Parathyroid adenoma (tissue), 2 donors: ENCODE data around the gene EFNA5.

Source experiments
- H2AFZ ChIP-seq: fragments of 300-600 bp; sonication (generic); one replicate; pipeline ENCODE4 v1.7.0; 2017; ENCODE audit warnings: antibody characterized with exemption, mild to moderate bottlenecking
- H3K27ac ChIP-seq: fragments of 300-600 bp; sonication (generic); one replicate; pipeline ENCODE4 v1.7.0; 2017
- H3K27me3 ChIP-seq: fragments of 300-600 bp; sonication (generic); one replicate; pipeline ENCODE4 v1.7.0; 2017; ENCODE audit warnings: low read length; ENCODE audit not compliant: control insufficient read depth, insufficient read depth
- H3K36me3 ChIP-seq: fragments of 300-600 bp; sonication (generic); one replicate; pipeline ENCODE4 v1.7.0; 2017; ENCODE audit warnings: low read length; ENCODE audit not compliant: control insufficient read depth, insufficient read depth
- H3K4me1 ChIP-seq: fragments of 300-600 bp; sonication (generic); one replicate; pipeline ENCODE4 v1.7.0; 2017; ENCODE audit warnings: control low read depth
- H3K4me2 ChIP-seq: fragments of 300-600 bp; sonication (generic); one replicate; pipeline ENCODE4 v1.7.0; 2017; ENCODE audit warnings: low read length
- H3K4me3 ChIP-seq: fragments of 300-600 bp; sonication (generic); one replicate; pipeline ENCODE4 v1.7.0; 2017; ENCODE audit warnings: low read depth, low read length
- H3K79me2 ChIP-seq: fragments of 300-600 bp; sonication (generic); one replicate; pipeline ENCODE4 v1.7.0; 2017; ENCODE audit warnings: control low read depth
- H3K9ac ChIP-seq: fragments of 300-600 bp; sonication (generic); one replicate; pipeline ENCODE4 v1.7.0; 2017; ENCODE audit warnings: mild to moderate bottlenecking
- H3K9me3 ChIP-seq: fragments of 300-600 bp; sonication (generic); one replicate; pipeline ENCODE4 v1.7.0; 2017; ENCODE audit warnings: low read length; ENCODE audit not compliant: control insufficient read depth
- TF ChIP-seq, protein P1 (sequence below): fragments of 300-600 bp; sonication (generic); IDR thresholded peaks from one replicate; pipeline ENCODE4 v1.7.0; 2017; ENCODE audit warnings: antibody characterized with exemption, mild to moderate bottlenecking
- donor health status: primary hyperparathyroidism.

Gene EFNA5

DNA sequence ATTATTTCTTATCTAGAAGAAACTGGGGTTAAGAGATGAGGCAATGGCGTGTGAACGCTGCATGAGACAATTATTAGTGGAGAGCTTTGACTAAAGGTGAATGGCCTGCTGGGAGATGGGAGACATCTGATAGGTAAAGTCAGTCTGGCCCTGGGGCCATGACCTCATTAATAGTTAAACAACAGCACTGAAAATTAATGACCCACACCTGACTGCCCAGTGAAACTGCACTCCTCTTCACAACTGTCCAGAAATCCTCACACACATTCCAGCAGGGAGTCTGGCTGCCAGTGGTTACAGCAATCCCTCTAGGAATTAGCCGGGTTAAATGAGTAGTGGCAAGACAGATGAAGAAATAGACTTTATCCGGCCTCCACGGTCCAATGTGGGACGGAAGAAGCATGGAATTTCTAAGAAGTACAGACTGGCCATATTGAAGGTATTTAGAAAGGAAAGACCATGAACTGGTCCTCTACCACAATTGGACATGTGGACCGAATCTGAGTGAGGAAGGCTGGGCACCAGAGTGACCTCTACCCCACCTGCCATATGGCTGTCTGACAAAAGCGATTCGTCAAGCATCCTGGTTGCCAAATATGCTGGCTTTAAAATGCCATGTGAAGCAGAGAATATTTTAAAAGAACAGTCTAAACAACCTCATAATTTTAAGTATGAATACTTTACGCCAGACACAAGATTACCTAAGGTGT lies 138.4 kb downstream of the EFNA5 start:
- no peaks in the 10 kb centered on the region for H3K9me3 ChIP-seq
- TF ChIP-seq, protein P1, sequence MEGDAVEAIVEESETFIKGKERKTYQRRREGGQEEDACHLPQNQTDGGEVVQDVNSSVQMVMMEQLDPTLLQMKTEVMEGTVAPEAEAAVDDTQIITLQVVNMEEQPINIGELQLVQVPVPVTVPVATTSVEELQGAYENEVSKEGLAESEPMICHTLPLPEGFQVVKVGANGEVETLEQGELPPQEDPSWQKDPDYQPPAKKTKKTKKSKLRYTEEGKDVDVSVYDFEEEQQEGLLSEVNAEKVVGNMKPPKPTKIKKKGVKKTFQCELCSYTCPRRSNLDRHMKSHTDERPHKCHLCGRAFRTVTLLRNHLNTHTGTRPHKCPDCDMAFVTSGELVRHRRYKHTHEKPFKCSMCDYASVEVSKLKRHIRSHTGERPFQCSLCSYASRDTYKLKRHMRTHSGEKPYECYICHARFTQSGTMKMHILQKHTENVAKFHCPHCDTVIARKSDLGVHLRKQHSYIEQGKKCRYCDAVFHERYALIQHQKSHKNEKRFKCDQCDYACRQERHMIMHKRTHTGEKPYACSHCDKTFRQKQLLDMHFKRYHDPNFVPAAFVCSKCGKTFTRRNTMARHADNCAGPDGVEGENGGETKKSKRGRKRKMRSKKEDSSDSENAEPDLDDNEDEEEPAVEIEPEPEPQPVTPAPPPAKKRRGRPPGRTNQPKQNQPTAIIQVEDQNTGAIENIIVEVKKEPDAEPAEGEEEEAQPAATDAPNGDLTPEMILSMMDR, result no peak
- H3K36me3 ChIP-seq, result no peaks in the 10 kb centered on the region
- no peak overlapping the region for H3K27ac ChIP-seq
- H3K4me3 ChIP-seq, result no peak overlapping the region
- no peak overlapping the region for H3K4me2 ChIP-seq
- no peak overlapping the region for H2AFZ ChIP-seq
- no peak overlapping the region for H3K9ac ChIP-seq
- H3K79me2 ChIP-seq, result no peaks in the 10 kb centered on the region
- no peaks in the 10 kb centered on the region for H3K4me1 ChIP-seq
- H3K27me3 ChIP-seq, result no peaks in the 10 kb centered on the region

DNA sequence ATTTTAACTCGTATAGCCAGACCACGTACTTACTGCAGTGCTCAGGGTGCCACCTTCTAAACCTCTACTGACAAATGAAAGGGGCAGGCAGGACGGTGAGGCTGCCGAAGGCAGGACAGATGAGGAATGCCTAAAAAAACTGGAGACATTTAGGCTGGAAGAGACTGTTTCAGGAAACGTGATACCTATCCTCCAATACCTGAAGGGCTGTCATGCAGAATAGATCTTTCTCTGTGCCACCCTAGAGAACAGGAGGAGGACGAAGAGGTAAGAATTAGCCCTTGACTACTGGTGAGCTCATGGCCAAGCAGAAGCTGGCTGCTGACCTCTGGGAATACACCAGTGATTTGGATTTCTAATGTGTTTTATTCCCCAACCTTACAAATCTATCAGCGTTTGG lies 139.4 kb downstream of the EFNA5 start:
- Histone ChIP-seq H3K79me2 (no peaks in the 10 kb centered on the region), H2AFZ (no peak overlapping the region), H3K27me3 (no peaks in the 10 kb centered on the region), H3K4me1 (no peaks in the 10 kb centered on the region), H3K4me2 (no peak overlapping the region), H3K4me3 (no peak overlapping the region), H3K36me3 (no peaks in the 10 kb centered on the region), H3K9me3 (no peaks in the 10 kb centered on the region), H3K27ac (no peak overlapping the region), H3K9ac (no peak overlapping the region)
- TF ChIP-seq, protein P1, result no peak

DNA sequence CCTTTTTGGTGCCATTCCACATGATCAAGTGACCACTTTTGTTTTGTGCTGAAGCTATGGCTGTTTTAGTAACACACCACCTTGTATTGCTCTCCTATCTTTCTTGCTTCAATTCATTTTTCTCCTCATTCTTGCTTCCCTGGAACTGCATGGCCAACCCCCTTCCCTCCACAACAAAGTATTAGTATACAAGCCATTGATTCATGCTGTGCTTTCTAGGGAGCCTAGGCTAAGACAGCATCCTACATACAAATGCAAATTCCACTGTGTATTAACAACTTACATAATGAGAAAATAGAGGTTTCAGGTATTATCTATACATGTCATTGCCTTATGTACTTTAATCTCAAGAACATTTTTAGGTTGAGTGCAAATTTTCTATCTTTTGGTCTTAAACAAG lies 141.1 kb downstream of the EFNA5 start:
- H3K4me2 ChIP-seq, result no peak overlapping the region
- no peaks in the 10 kb centered on the region for H3K4me1 ChIP-seq
- H3K36me3 ChIP-seq, result no peaks in the 10 kb centered on the region
- no peak overlapping the region for H2AFZ ChIP-seq
- H3K27ac ChIP-seq, result no peak overlapping the region
- H3K79me2 ChIP-seq, result no peaks in the 10 kb centered on the region
- no peaks in the 10 kb centered on the region for H3K9me3 ChIP-seq
- H3K9ac ChIP-seq, result no peak overlapping the region
- TF ChIP-seq, protein P1, result no peak
- no peak overlapping the region for H3K4me3 ChIP-seq
- no peaks in the 10 kb centered on the region for H3K27me3 ChIP-seq

DNA sequence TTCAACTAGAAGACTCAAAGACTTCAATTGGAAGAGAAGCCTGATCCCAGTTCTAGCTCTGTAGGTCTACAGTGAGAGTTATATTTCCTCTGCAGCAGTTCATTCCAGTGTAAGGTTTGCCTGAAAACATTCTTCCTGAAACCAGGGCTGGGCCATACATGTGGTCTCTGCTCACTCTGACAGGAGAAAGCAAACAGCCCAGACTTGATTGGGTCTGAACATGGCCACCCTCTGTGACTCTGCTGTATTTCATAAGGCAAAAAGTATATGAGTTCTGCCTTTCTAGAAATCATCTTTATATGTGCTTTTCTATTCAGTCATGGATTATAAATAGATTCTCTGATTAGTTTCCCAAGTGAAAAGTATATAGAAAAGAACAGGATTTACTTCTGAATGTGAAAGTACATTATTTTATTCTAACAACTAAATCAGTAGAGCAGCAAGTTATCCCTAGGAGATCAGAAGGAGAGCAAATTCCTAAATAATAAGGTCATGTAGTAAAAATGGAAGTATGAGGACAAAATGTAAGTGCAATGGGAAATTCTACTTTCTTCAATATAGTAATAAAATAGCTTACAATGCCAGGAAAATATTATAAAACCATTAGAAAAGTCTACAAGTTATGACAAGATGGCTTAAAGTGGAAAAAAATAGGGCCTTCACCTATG lies 144.3 kb downstream of the EFNA5 start:
- no peaks in the 10 kb centered on the region for H3K36me3 ChIP-seq
- H3K79me2 ChIP-seq, result no peaks in the 10 kb centered on the region
- TF ChIP-seq, protein P1, result no peak
- no peak overlapping the region for H3K9ac ChIP-seq
- no peaks in the 10 kb centered on the region for H3K9me3 ChIP-seq
- H3K4me3 ChIP-seq, result no peak overlapping the region
- no peaks in the 10 kb centered on the region for H3K27me3 ChIP-seq
- no peaks in the 10 kb centered on the region for H3K4me1 ChIP-seq
- no peak overlapping the region for H2AFZ ChIP-seq
- H3K4me2 ChIP-seq, result no peak overlapping the region
- no peak overlapping the region for H3K27ac ChIP-seq

DNA sequence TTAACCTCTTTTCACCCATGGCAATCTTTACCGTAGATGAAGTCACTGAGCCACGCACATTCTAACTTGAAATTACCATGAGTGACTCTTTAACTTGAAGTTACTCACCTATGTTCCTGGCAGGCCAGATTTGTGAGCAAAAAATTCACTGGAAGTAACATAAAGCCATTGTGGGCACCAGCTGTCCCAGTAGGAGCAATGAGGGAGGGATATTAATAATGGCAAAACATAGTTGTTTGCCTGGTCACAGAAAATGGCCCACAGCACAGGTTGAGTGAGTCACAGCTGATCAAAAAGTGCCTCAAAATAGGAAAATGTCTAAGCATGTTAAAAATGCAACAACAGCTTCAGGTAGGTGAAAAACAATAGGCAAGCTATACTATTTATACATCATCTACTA lies 146.6 kb downstream of the EFNA5 start:
- Histone ChIP-seq H3K27ac (no peak overlapping the region), H3K9ac (no peak overlapping the region), H3K4me1 (no peaks in the 10 kb centered on the region), H3K27me3 (no peaks in the 10 kb centered on the region), H3K9me3 (no peaks in the 10 kb centered on the region), H3K4me3 (no peak overlapping the region), H3K36me3 (no peaks in the 10 kb centered on the region), H3K79me2 (no peaks in the 10 kb centered on the region), H3K4me2 (no peak overlapping the region), H2AFZ (no peak overlapping the region)
- TF ChIP-seq, protein P1, result no peak
